ENCODE measurements around the gene OR2AT4. TPM values are rescaled to one million over a fixed set of nuclear protein-coding genes. Genes with fewer than 3 reads are reported as not detected.

OR2AT4 gene
- polyA plus RNA-seq, 5 donors = 0.03 to 0.09 (median 0.04) TPM

Other genes starting within 250 kb of the OR2AT4 start
- 10 to 100 TPM; 13.0 to 19.3 (median 17.5) TPM for gene XRRA1, start 147.8 kb downstream of the OR2AT4 start, polyA plus RNA-seq (ENCODE audit: insufficient read depth in 1 of 5, insufficient read length in 5 of 5, low replicate concordance in 1 of 5)
- gene SPCS2, start 147.6 kb downstream of the OR2AT4 start, polyA plus RNA-seq (ENCODE audit: insufficient read depth in 1 of 5, insufficient read length in 5 of 5, low replicate concordance in 1 of 5) = 100 to 1,000 TPM; 163 to 210 (median 199) TPM
- 10 to 100 TPM; 11.6 to 16.1 (median 14.3) TPM for gene NEU3, start 107.9 kb downstream of the OR2AT4 start, polyA plus RNA-seq (ENCODE audit: insufficient read depth in 1 of 5, insufficient read length in 5 of 5, low replicate concordance in 1 of 5)
- gene SLCO2B1, start 54.2 kb upstream of the OR2AT4 start, polyA plus RNA-seq (ENCODE audit: insufficient read depth in 1 of 5, insufficient read length in 5 of 5, low replicate concordance in 1 of 5) = 10 to 100 TPM; 22.4 to 34.3 (median 24.5) TPM
- under 1 TPM; 0.08 to 0.29 (median 0.12) TPM for gene TPBGL, start 143.9 kb upstream of the OR2AT4 start, polyA plus RNA-seq (ENCODE audit: insufficient read depth in 1 of 5, insufficient read length in 5 of 5, low replicate concordance in 1 of 5)